ENCODE measurements around the gene MARVELD2. TPM values are rescaled to one million over a fixed set of nuclear protein-coding genes. Genes with fewer than 3 reads are reported as not detected.

MARVELD2 gene
- total and polyA plus RNA-seq, 2 of the 13 experiments (the other 11 are each of a cell fraction or from before 2014, with no cell fraction given) = 11.1 to 15.4 TPM

- WGBS (ENCODE audit: low lambda C conversion rate) = 87% methylated on average over 1 of the region's 1 CpG
- no peak overlapping the region for H3K4me3 ChIP-seq (replicated peaks in 1 of 3; ENCODE audit: insufficient read depth in 1 of 3, low read depth in 2 of 3, low read length in 3 of 3)
- H2AFZ ChIP-seq (ENCODE audit: low read length) = no peak overlapping the region
- H3K27me3 ChIP-seq (ENCODE audit: control insufficient read depth in 1 of 2, insufficient read depth in 2 of 2, low read length in 2 of 2) = no peaks in the 10 kb centered on the region
- POLR2A ChIA-PET = no interaction called here
- H3K4me2 ChIP-seq (ENCODE audit: low read depth, low read length) = no peak overlapping the region
- TF ChIP-seq CREBL2 (CRISPR knock-in tag; IDR thresholded peaks at IDR 0.05; ENCODE audit: borderline replicate concordance) (no peak), JUND (CRISPR knock-in tag; IDR thresholded peaks at IDR 0.05) (no peak), KLF15 (CRISPR knock-in tag; IDR thresholded peaks at IDR 0.05; ENCODE audit: borderline replicate concordance) (no peak), ZNF274 (CRISPR knock-in tag; IDR thresholded peaks at IDR 0.05) (no peak), REL (CRISPR knock-in tag; conservative IDR thresholded peaks at IDR 0.05) (no peak), KLF11 (CRISPR knock-in tag; IDR thresholded peaks at IDR 0.05) (no peak), KAT7 (CRISPR knock-in tag; IDR thresholded peaks at IDR 0.05; ENCODE audit: borderline replicate concordance) (no peak), ZNF724P (CRISPR knock-in tag; IDR thresholded peaks at IDR 0.05; ENCODE audit: borderline replicate concordance) (no peak), UBTF (CRISPR knock-in tag; IDR thresholded peaks at IDR 0.05) (no peak)
- 0 out of 2 replicates have a peak, but pooled peaks cover 6% of the 10 kb centered on the region for H3K4me1 ChIP-seq (ENCODE audit: insufficient read depth, low read length)
- no peak overlapping the region for H3K27ac ChIP-seq (ENCODE audit: extremely low read length, insufficient read depth, low read length)
- no peaks in the 10 kb centered on the region for H3K79me2 ChIP-seq (ENCODE audit: insufficient read depth, low read length)
- no peaks in the 10 kb centered on the region for H3K36me3 ChIP-seq (replicated peaks in 1 of 2; ENCODE audit: control insufficient read depth in 1 of 2, insufficient read depth in 2 of 2, low read length in 2 of 2)
- in situ Hi-C loops (cut with HindIII; ENCODE audit: extremely low pct_ligation_motif_present, low pct_unique_long_range_greater_than_20kb) (no loop called here), intact Hi-C loops (cut with micrococcal nuclease; ENCODE audit: unreplicated experiment) (no loop called here)
- CTCF ChIA-PET (ENCODE audit: low intra/inter-chr PET ratio, low total read pairs) = no interaction called here
- no TSS peak for BruUV-seq (replicated peaks)
- H3K9me3 ChIP-seq (ENCODE audit: low read length) = no peaks in the 10 kb centered on the region
- H4K20me1 ChIP-seq (ENCODE audit: insufficient read depth, low read length) = no peaks in the 10 kb centered on the region
- ATAC-seq = no peak
- FAIRE-seq = no peak
- H3K9ac ChIP-seq (ENCODE audit: insufficient read depth, low read depth, low read length) = no peak overlapping the region
- DNase-seq (ENCODE audit: low spot score) = no peak
These were observed 47.3 kb downstream of the MARVELD2 start for GRCh38 chr5:69462170-69462569.

Measured in HepG2 (cell line).